D341Med (cell line): ENCODE data around the gene PTPRK.
"Not testable (repeated sequence)": the region's sequence is repeated elsewhere in the genome, so short reads cannot be mapped to it uniquely, and the experiment has no call there.

Source experiments
- DNase-seq: peaks from one replicate; pipeline ENCODE4 v3.0.0; 2012; ENCODE audit warnings: low spot score

Gene PTPRK

GRCh38 chr6:128487746-128488145 lies 32.7 kb downstream of the PTPRK start:
- DNase-seq = no peak

GRCh38 chr6:128487055-128487454 lies 33.3 kb downstream of the PTPRK start:
- no peak for DNase-seq

GRCh38 chr6:128486580-128486979 lies 33.8 kb downstream of the PTPRK start:
- not testable (repeated sequence) for DNase-seq

GRCh38 chr6:128483472-128484135 lies 36.8 kb downstream of the PTPRK start:
- DNase-seq = no peak

GRCh38 chr6:128482642-128483041 lies 37.8 kb downstream of the PTPRK start:
- DNase-seq = no peak

- DNase-seq = no peak
Measured at GRCh38 chr6:128479991-128480390, 40.4 kb downstream of the PTPRK start.

GRCh38 chr6:128479048-128479666 lies 41.2 kb downstream of the PTPRK start:
- no peak for DNase-seq

- DNase-seq = no peak
Measured at GRCh38 chr6:128478230-128479047, 42.0 kb downstream of the PTPRK start.

DNA sequence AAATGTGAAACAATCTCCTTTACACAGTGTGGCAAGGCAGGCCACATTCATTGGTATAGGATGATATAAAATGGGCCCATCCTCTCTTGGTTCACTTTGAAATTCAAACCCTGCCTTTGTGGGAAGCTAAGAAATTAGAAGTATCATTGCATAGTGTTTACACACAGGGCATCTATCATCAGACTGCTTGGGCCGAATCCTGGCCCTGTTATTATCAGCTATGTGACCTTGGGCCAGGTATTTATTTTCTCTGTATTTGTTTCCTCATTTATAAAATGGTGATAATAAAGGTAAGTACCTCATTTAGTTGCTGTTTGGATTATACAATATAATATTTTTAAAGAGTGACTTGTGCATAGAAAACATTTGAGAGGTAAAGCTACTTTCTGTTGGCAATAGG lies 45.5 kb downstream of the PTPRK start:
- no peak for DNase-seq

DNA sequence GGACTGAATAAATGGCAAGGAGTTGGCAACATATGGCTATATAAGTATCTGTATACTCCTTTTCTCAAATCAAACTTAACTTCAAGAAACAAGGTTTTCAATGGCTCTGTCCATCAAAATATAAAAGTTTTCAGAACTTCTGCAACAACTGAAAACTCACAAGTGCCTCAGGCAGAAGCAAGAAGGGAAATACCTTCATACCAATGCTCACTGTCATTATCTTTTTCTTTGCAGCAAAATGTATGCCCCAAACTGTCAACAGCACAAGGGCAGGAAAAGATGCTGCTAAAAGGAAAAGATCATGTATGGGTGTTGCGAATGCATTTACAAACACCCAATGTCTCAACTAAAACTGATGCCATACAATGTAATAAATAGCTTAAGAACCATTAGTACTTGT lies 45.9 kb downstream of the PTPRK start:
- no peak for DNase-seq

DNA sequence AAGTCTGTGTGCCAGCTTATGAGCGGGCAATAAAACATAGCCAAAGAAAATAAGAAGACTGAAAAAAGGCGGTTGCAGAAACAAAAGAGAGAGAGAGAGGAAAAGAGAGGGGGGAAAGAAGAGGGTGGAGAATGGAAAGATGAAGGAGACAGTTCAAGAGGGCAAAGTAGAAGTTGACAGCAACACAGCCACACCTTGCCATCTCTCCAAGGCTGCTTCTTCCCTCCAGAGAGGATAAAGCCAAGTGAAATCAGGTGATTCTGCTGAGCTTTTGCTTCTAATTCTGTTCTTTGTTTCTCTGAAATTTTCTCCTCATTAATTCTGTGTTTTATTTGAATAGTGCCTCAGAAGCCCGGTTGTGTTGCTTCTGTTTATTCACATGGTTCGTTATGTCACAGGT lies 48.5 kb downstream of the PTPRK start:
- no peak for DNase-seq

- DNase-seq = no peak
Measured at GRCh38 chr6:128465368-128466343, 54.7 kb downstream of the PTPRK start.

DNA sequence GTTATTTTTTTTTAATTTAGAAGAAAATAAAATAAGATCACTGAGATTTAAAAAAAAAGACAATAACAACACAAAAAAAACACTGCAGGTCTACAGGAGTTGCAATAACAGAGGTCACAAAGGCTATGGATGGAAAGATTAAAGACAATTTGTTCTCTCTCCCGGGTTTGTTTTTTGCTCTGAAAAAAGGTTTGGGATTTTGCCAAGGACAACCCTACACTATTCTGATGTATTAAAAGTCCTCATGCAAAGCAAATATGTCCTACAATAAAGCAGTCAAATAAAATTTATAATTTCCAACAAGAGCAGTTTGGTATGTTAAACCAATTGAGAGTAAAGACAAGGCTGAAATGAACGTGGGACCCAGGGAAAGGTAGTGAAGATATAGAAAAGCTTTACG lies 55.6 kb downstream of the PTPRK start:
- no peak for DNase-seq

DNA sequence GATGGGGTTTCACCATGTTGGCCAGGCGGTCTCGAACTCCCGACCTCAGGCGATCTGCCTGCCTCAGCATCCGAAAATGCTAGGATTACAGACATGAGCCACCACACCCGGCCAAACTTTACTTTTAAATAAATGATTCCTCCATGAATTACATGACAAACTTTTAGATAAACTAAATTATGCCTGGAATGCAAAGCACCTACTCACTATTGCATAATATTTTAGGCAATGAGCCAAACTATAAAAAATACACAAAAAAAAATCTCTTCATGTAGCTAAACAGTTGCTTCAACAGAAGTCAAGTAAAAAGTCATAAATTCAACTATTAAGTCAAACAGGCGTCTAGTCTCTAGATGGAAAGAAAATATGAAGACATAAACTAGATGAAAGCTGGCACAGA lies 56.5 kb downstream of the PTPRK start:
- no peak for DNase-seq

GRCh38 chr6:128461501-128461900 lies 58.9 kb downstream of the PTPRK start:
- no peak for DNase-seq

GRCh38 chr6:128456510-128457230 lies 63.7 kb downstream of the PTPRK start:
- no peak for DNase-seq

GRCh38 chr6:128455959-128456358 lies 64.4 kb downstream of the PTPRK start:
- DNase-seq = no peak

DNA sequence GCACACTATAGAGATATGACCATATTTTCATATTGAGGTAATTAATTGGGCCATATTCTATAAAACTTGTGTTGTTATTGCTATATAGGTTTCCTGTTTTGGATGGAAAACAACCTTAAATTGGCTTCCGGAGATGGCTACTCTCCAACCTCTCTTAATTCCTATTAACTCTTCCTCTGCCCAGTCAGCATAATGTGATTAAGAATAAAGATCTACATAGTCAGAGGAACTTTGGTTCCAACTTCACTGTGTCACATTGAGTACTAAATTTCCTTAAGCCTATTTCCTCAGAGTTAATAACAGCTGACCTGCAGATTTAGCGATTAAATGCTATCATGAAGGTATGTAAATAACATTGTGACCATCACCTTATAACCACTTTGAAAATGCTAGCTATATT lies 67.7 kb downstream of the PTPRK start:
- no peak for DNase-seq

DNA sequence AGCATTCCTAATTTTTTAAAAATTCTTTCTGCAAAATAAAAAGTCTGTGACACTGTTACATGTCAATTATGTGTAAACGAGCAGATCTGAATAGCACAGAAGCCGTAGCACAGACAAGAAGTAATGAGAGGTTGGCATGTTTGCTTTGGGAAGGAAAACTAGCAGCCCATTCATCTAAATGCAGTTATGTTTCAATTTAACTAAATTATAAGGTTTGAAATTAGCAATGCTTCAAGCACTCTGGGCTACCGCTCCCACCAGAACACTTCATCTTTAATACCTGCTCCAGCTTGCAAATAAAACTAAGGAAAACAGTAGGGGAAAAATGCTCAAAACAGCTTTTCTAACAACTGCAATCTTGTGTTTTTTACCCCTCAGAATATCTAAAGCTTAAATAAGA lies 73.9 kb downstream of the PTPRK start:
- DNase-seq = no peak

GRCh38 chr6:128443553-128443952 lies 76.8 kb downstream of the PTPRK start:
- DNase-seq = no peak

GRCh38 chr6:128439627-128440026 lies 80.8 kb downstream of the PTPRK start:
- no peak for DNase-seq
